Thyroid gland (tissue), 4 donors: ENCODE results near the gene ELOVL1. TPM values are rescaled to one million over a fixed set of nuclear protein-coding genes. Genes with fewer than 3 reads are reported as not detected.

ENCODE experiments used
- DNase-seq, 2 donors: peaks; one replicate each; pipeline ENCODE4 v3.0.0-alpha.2; 2019
- H3K27ac ChIP-seq, 3 donors: fragments of 200-600 bp; sonication (generic); 1 replicate in 2 of 3; 2 replicates in 1 of 3; pipeline ENCODE4 v1.5.1; 2016 to 2019; ENCODE audit warnings: mild to moderate bottlenecking in 1 of 3, moderate library complexity in 1 of 3
- H3K27me3 ChIP-seq: fragments of 200-600 bp; sonication (generic); one replicate; pipeline ENCODE4 v1.5.1; 2019
- H3K36me3 ChIP-seq, 2 donors: fragments of 200-600 bp; sonication (generic); one replicate each; pipeline ENCODE4 v1.5.1; 2016 to 2019
- H3K4me1 ChIP-seq, 2 donors: fragments of 200-600 bp; sonication (generic); one replicate each; pipeline ENCODE4 v1.5.1; 2017 to 2019
- H3K4me3 ChIP-seq, 3 donors: fragments of 200-600 bp; sonication (generic); replicated peaks in 1 of 3; 1 replicate in 2 of 3; 2 replicates in 1 of 3; pipeline ENCODE4 v1.5.1; 2016; ENCODE audit warnings: mild to moderate bottlenecking in 1 of 3
- H3K9me3 ChIP-seq: fragments of 200-600 bp; sonication (generic); one replicate; pipeline ENCODE4 v1.5.1; 2017
- CTCF ChIP-seq, 6 experiments: fragments of 200-600 bp in 3 of 6; fragments of 450-650 bp in 3 of 6; sonication (generic) in 3 of 6; IDR thresholded peaks; one replicate each; pipeline ENCODE4 v1.5.1; 2016 to 2019; ENCODE audit warnings: antibody characterized with exemption in 6 of 6, mild to moderate bottlenecking in 2 of 6, inconsistent platforms in 1 of 6, moderate library complexity in 1 of 6
- POLR2A ChIP-seq, 2 donors: fragments of 450-650 bp; IDR thresholded peaks; one replicate each; pipeline ENCODE4 v1.6.1; 2017; ENCODE audit warnings: antibody characterized with exemption in 2 of 2, mild to moderate bottlenecking in 2 of 2, moderate library complexity in 1 of 2
- WGBS, 2 donors: methylation state at CpG; one replicate each; pipeline ENCODE4 v1.1.5; 2017; 5-methylcytosine and 5-hydroxymethylcytosine counted together
- intact Hi-C: fragments of 100-400 bp; cut with DNase I; formaldehyde crosslinking; loops from one replicate; pipeline ENCODE4 v1.15.1; 2023
- total RNA-seq, 4 donors: library from RNA; depleted of rRNA; stranded (reverse); fragments of >200 nt; gene quantifications; one replicate each; pipeline ENCODE4 v1.2.3, GENCODE V29; 2016

Gene ELOVL1
- total RNA-seq, 4 donors from 2014 or later = 70.5 to 117 (median 85.8) TPM

GRCh38 chr1:43339584-43340232, 28.1 kb downstream of the ELOVL1 start:
- intact Hi-C loops = no loop called here
- no peak for DNase-seq
- no peak overlapping the region for H3K4me3 ChIP-seq
- no peak overlapping the region for H3K27ac ChIP-seq
- H3K27me3 ChIP-seq = no peaks in the 10 kb centered on the region
- no peak for TF ChIP-seq CTCF (IDR thresholded peaks at IDR 0.05)
- H3K4me1 ChIP-seq = peaks cover 4 to 5% of the 10 kb centered on the region in 2 donors
- WGBS, 2 donors = 86 to 90% methylated on average over 6 of the region's 6 CpGs
- H3K36me3 ChIP-seq = no peaks in the 10 kb centered on the region
- no peaks in the 10 kb centered on the region for H3K9me3 ChIP-seq

GRCh38 chr1:43338001-43338400, 29.8 kb downstream of the ELOVL1 start:
- DNase-seq = no peak
- H3K36me3 ChIP-seq = no peaks in the 10 kb centered on the region
- 87 to 93% methylated on average over 4 to 5 of the region's 5 CpGs for WGBS, 2 donors
- H3K4me1 ChIP-seq = peaks cover 4 to 5% of the 10 kb centered on the region in 2 donors
- no peaks in the 10 kb centered on the region for H3K9me3 ChIP-seq
- intact Hi-C loops = no loop called here
- TF ChIP-seq POLR2A (IDR thresholded peaks at IDR 0.05) = no peak
- no peak for TF ChIP-seq CTCF (IDR thresholded peaks at IDR 0.05)
- no peak overlapping the region for H3K27ac ChIP-seq
- H3K4me3 ChIP-seq = no peak overlapping the region
- H3K27me3 ChIP-seq = no peaks in the 10 kb centered on the region

- intact Hi-C loops = no loop called here
- 86 to 93% methylated on average over 2 to 3 of the region's 3 CpGs for WGBS, 2 donors
Observed at GRCh38 chr1:43337588-43337987, 30.2 kb downstream of the ELOVL1 start, which contains the start of gene MPL. Gene MPL, plus strand, starts transcription at chr1:43337818. Its CDS starts 31 bp downstream, at chr1:43337849.

GRCh38 chr1:43334453-43335205, 33.2 kb downstream of the ELOVL1 start:
- no peaks in the 10 kb centered on the region for H3K9me3 ChIP-seq
- TF ChIP-seq POLR2A (IDR thresholded peaks at IDR 0.05) (no peak), CTCF (IDR thresholded peaks at IDR 0.05) (peak in 3 of 6 experiments; percentile 6 to 24 (median 13))
- H3K27ac ChIP-seq = no peak overlapping the region
- no peak overlapping the region for H3K4me3 ChIP-seq
- peaks cover 9 to 18% of the 10 kb centered on the region in 2 donors for H3K4me1 ChIP-seq
- no peaks in the 10 kb centered on the region for H3K27me3 ChIP-seq
- intact Hi-C loops = no loop called here
- DNase-seq = no peak
- no peaks in the 10 kb centered on the region for H3K36me3 ChIP-seq
- 79 to 80% methylated on average over 7 of the region's 7 CpGs for WGBS, 2 donors

More at GRCh38 chr1:43337588-43337987, 30.2 kb downstream of the ELOVL1 start, which contains the start of gene MPL:
- Histone ChIP-seq H3K4me3 (no peak within 1 kb of the TSS), H3K27ac (no peak within 1 kb of the TSS), H3K27me3 (no peaks in the 10 kb centered on the region), H3K9me3 (no peaks in the 10 kb centered on the region), H3K36me3 (no peaks in the 10 kb centered on the region), H3K4me1 (peaks cover 4 to 5% of the 10 kb centered on the region in 2 donors)
- DNase-seq = no peak
- TF ChIP-seq CTCF (IDR thresholded peaks at IDR 0.05) = no peak
- TF ChIP-seq POLR2A (IDR thresholded peaks at IDR 0.05) = no peak

- Histone ChIP-seq H3K4me1 (peaks cover 4 to 14% of the 10 kb centered on the region in 2 donors), H3K36me3 (no peaks in the 10 kb centered on the region), H3K27me3 (no peaks in the 10 kb centered on the region), H3K4me3 (no peak overlapping the region), H3K27ac (no peak overlapping the region), H3K9me3 (no peaks in the 10 kb centered on the region)
- TF ChIP-seq POLR2A (IDR thresholded peaks at IDR 0.05) (no peak), CTCF (IDR thresholded peaks at IDR 0.05) (no peak)
- no peak for DNase-seq
- intact Hi-C loops = no loop called here
- 97 to 98% methylated on average over 5 of the region's 5 CpGs for WGBS, 2 donors
Observed at GRCh38 chr1:43331688-43332087, 36.1 kb downstream of the ELOVL1 start.
